Adrenal gland (tissue), 5 donors: ENCODE measurements around the gene ZNF579.

Experiments
- POLR2A ChIP-seq, 2 donors: fragments of 450-650 bp; IDR thresholded peaks; one replicate each; pipeline ENCODE4 v1.6.1; 2017; ENCODE audit warnings: antibody characterized with exemption in 2 of 2, mild to moderate bottlenecking in 2 of 2, moderate library complexity in 1 of 2
- TF ChIP-seq, protein P1 (sequence below), 6 experiments: fragments of 450-650 bp in 4 of 6; fragments of 200-600 bp in 2 of 6; sonication (generic) in 1 of 6; IDR thresholded peaks; 1 replicate in 5 of 6; 2 replicates in 1 of 6; pipeline versions ENCODE4 v1.5.1 to v1.8.0; 2016 to 2021; ENCODE audit warnings: antibody characterized with exemption in 6 of 6, mild to moderate bottlenecking in 2 of 6, moderate library complexity in 1 of 6
- donor health status: DM: no; HTN: no; CAD: no.

DNA sequence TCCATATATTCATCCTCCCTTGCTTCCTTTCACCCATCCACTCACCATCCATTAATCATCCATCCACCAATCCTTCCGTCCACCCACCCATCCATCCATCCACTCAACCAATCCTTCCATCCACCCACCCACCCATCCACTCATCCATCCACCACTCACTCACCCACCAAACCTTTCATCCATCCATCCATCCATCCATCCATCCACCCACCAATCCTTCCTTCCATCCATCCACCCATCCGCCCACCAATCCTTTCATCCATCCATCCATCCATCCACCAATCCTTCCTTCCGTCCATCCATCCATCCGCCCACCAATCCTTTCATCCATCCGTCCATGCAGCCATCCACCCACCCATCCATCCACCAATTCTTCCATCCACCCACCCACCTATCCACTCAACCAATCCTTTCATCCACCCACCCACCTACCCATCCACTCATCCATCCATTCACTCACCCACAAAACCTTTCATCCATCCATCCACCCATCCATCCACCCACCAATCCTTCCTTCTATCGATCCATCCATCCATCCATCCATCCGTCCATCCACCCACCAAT lies 38.3 kb downstream of the ZNF579 start:
- TF ChIP-seq, protein P1, sequence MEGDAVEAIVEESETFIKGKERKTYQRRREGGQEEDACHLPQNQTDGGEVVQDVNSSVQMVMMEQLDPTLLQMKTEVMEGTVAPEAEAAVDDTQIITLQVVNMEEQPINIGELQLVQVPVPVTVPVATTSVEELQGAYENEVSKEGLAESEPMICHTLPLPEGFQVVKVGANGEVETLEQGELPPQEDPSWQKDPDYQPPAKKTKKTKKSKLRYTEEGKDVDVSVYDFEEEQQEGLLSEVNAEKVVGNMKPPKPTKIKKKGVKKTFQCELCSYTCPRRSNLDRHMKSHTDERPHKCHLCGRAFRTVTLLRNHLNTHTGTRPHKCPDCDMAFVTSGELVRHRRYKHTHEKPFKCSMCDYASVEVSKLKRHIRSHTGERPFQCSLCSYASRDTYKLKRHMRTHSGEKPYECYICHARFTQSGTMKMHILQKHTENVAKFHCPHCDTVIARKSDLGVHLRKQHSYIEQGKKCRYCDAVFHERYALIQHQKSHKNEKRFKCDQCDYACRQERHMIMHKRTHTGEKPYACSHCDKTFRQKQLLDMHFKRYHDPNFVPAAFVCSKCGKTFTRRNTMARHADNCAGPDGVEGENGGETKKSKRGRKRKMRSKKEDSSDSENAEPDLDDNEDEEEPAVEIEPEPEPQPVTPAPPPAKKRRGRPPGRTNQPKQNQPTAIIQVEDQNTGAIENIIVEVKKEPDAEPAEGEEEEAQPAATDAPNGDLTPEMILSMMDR (IDR thresholded peaks at IDR 0.05), result no peak
- TF ChIP-seq POLR2A (IDR thresholded peaks at IDR 0.05), result no peak
